ENCODE results near the gene CCSER1.

The CCSER1 gene

GRCh38 chr4:90543419-90544170, 416.4 kb downstream of the CCSER1 start:
- no peak overlapping the region for H3K4me3 ChIP-seq (ENCODE audit: control insufficient read depth, low read depth, low read length)
- TF ChIP-seq CTCF (IDR thresholded peaks at IDR 0.05; ENCODE audit: control insufficient read depth, insufficient read depth, low read depth, low read length, missing control alignments), result no peak
- no peak for DNase-seq (ENCODE audit: low read depth)

GRCh38 chr4:90544532-90545045, 417.4 kb downstream of the CCSER1 start:
- no peak overlapping the region for H3K4me3 ChIP-seq (ENCODE audit: control insufficient read depth, low read depth, low read length)
- DNase-seq (ENCODE audit: low read depth), result no peak
- no peak for TF ChIP-seq CTCF (IDR thresholded peaks at IDR 0.05; ENCODE audit: control insufficient read depth, insufficient read depth, low read depth, low read length, missing control alignments)

- DNase-seq (ENCODE audit: low read depth), result no peak
- H3K4me3 ChIP-seq (ENCODE audit: control insufficient read depth, low read depth, low read length), result no peak overlapping the region
- no peak for TF ChIP-seq CTCF (IDR thresholded peaks at IDR 0.05; ENCODE audit: control insufficient read depth, insufficient read depth, low read depth, low read length, missing control alignments)
Observed at GRCh38 chr4:90545380-90545779, 418.2 kb downstream of the CCSER1 start.

GRCh38 chr4:90546114-90546513, 418.9 kb downstream of the CCSER1 start:
- TF ChIP-seq CTCF (IDR thresholded peaks at IDR 0.05; ENCODE audit: control insufficient read depth, insufficient read depth, low read depth, low read length, missing control alignments), result no peak
- DNase-seq (ENCODE audit: low read depth), result no peak
- no peak overlapping the region for H3K4me3 ChIP-seq (ENCODE audit: control insufficient read depth, low read depth, low read length)

GRCh38 chr4:90570615-90571014, 443.4 kb downstream of the CCSER1 start:
- no peak for DNase-seq (ENCODE audit: low read depth)
- no peak for TF ChIP-seq CTCF (IDR thresholded peaks at IDR 0.05; ENCODE audit: control insufficient read depth, insufficient read depth, low read depth, low read length, missing control alignments)
- H3K4me3 ChIP-seq (ENCODE audit: control insufficient read depth, low read depth, low read length), result no peak overlapping the region

- TF ChIP-seq CTCF (IDR thresholded peaks at IDR 0.05; ENCODE audit: control insufficient read depth, insufficient read depth, low read depth, low read length, missing control alignments), result no peak
- no peak overlapping the region for H3K4me3 ChIP-seq (ENCODE audit: control insufficient read depth, low read depth, low read length)
- no peak for DNase-seq (ENCODE audit: low read depth)
Observed at GRCh38 chr4:90572996-90573395, 445.8 kb downstream of the CCSER1 start.
